Stimulated activated CD4-positive, alpha-beta T cell treated with anti-CD3 and anti-CD28 coated beads, TNF-alpha, amount 100 ng/mL, for 24 hours (primary cell): Measurements from ENCODE around the gene BMP7.

Experiments
- DNase-seq, 3 experiments: peaks; one replicate each; pipeline ENCODE4 v3.0.0-alpha.2; 2020; ENCODE audit warnings: low read depth in 3 of 3

Gene BMP7

GRCh38 chr20:57211406-57211805 is 55.0 kb downstream of the BMP7 start:
- DNase-seq = no peak

GRCh38 chr20:57210911-57211280 is 55.5 kb downstream of the BMP7 start:
- DNase-seq = no peak

- no peak for DNase-seq
These were observed 56.2 kb downstream of the BMP7 start for GRCh38 chr20:57210054-57210910.

- no peak for DNase-seq
These were observed 57.0 kb downstream of the BMP7 start for GRCh38 chr20:57209413-57209812.

- no peak for DNase-seq
These were observed 58.2 kb downstream of the BMP7 start for GRCh38 chr20:57208198-57208597.

- no peak for DNase-seq
These were observed 59.2 kb downstream of the BMP7 start for GRCh38 chr20:57207251-57207650.

- no peak for DNase-seq
These were observed 60.7 kb downstream of the BMP7 start for GRCh38 chr20:57205606-57206219.

GRCh38 chr20:57203986-57204385 is 62.5 kb downstream of the BMP7 start:
- no peak for DNase-seq

GRCh38 chr20:57203204-57203603 is 63.2 kb downstream of the BMP7 start:
- no peak for DNase-seq

GRCh38 chr20:57202309-57202708 is 64.1 kb downstream of the BMP7 start:
- DNase-seq = no peak

- DNase-seq = no peak
These were observed 65.4 kb downstream of the BMP7 start for GRCh38 chr20:57200882-57201695.

GRCh38 chr20:57199656-57200405 is 66.6 kb downstream of the BMP7 start:
- DNase-seq = no peak

- no peak for DNase-seq
These were observed 68.0 kb downstream of the BMP7 start for GRCh38 chr20:57198132-57199072.

GRCh38 chr20:57197352-57198131 is 68.9 kb downstream of the BMP7 start:
- no peak for DNase-seq

- no peak for DNase-seq
These were observed 70.9 kb downstream of the BMP7 start for GRCh38 chr20:57195469-57196100.

GRCh38 chr20:57195023-57195422 is 71.4 kb downstream of the BMP7 start:
- DNase-seq = no peak

GRCh38 chr20:57194154-57194553 is 72.3 kb downstream of the BMP7 start:
- no peak for DNase-seq

GRCh38 chr20:57193094-57193493 is 73.3 kb downstream of the BMP7 start:
- DNase-seq = no peak

- DNase-seq = no peak
These were observed 74.1 kb downstream of the BMP7 start for GRCh38 chr20:57192311-57192710.
